D721Med (cell line): ENCODE measurements around the gene CHD1.

ENCODE experiments used
- DNase-seq: peaks from one replicate; pipeline ENCODE4 v3.0.0; 2011; ENCODE audit warnings: low spot score; ENCODE audit not compliant: insufficient read length
- FAIRE-seq: peaks from 2 replicates; lab custom pipeline; 2011; peaks lifted over from hg19 to GRCh38; lab: Jason Lieb, UNC
- CTCF ChIP-seq: IDR thresholded peaks from 2 replicates; pipeline ENCODE4 v1.5.1; 2012; ENCODE audit warnings: mild to moderate bottlenecking, control low read depth; ENCODE audit not compliant: insufficient read depth; ENCODE audit errors: missing control alignments

CHD1 gene

GRCh38 chr5:98840946-98841345, 87.9 kb downstream of the CHD1 start:
- FAIRE-seq, result no peak
- DNase-seq, result no peak
- TF ChIP-seq CTCF, result no peak

- no peak for TF ChIP-seq CTCF
- no peak for FAIRE-seq
- DNase-seq, result no peak
Measured at GRCh38 chr5:98839469-98840383, 89.1 kb downstream of the CHD1 start.

GRCh38 chr5:98836175-98836574, 92.6 kb downstream of the CHD1 start:
- FAIRE-seq (no peak), DNase-seq (no peak)
- TF ChIP-seq CTCF, result no peak

- FAIRE-seq, result no peak
- no peak for TF ChIP-seq CTCF
- no peak for DNase-seq
Measured at GRCh38 chr5:98827588-98828284, 101.1 kb downstream of the CHD1 start.

GRCh38 chr5:98827161-98827560, 101.6 kb downstream of the CHD1 start:
- peak; percentile 62 for TF ChIP-seq CTCF
- FAIRE-seq, result peak; percentile 64
- no peak for DNase-seq

- FAIRE-seq (no peak), DNase-seq (no peak)
- no peak for TF ChIP-seq CTCF
Measured at GRCh38 chr5:98825582-98826375, 103.0 kb downstream of the CHD1 start.
